Right ventricle myocardium inferior (tissue), 1 donor: ENCODE measurements around the gene LPCAT1. TPM values are rescaled to one million over a fixed set of nuclear protein-coding genes. Genes with fewer than 3 reads are reported as not detected.
"Not testable (repeated sequence)": the region's sequence is repeated elsewhere in the genome, so short reads cannot be mapped to it uniquely, and the experiment has no call there.

Source experiments
- ATAC-seq: fragments of 200-7000 bp; cut with Tn5 transposase; one replicate; pipeline ENCODE4 v1.9.1; 2020; ENCODE audit warnings: mild to moderate bottlenecking, moderate library complexity
- DNase-seq: peaks from one replicate; pipeline ENCODE4 v3.0.0; 2021; ENCODE audit errors: missing footprints
- intact Hi-C: fragments of 100-400 bp; cut with DNase I; formaldehyde crosslinking; loops from one replicate; pipeline ENCODE4 v1.11.0; 2022
- total RNA-seq: library from RNA; stranded (reverse); fragmentation: NEBNext Ultra II Directional; extraction: Animal tissue kit (Norgen Biotek cat#: 25700); gene quantifications from one replicate; pipeline ENCODE4 v1.2.1, GENCODE V29; 2021
- donor health status: DM: no; HTN: yes; CAD: no; lungs with severe emphysema.

Gene LPCAT1
- total RNA-seq, 1 donor from 2014 or later, result 13.4 TPM

DNA sequence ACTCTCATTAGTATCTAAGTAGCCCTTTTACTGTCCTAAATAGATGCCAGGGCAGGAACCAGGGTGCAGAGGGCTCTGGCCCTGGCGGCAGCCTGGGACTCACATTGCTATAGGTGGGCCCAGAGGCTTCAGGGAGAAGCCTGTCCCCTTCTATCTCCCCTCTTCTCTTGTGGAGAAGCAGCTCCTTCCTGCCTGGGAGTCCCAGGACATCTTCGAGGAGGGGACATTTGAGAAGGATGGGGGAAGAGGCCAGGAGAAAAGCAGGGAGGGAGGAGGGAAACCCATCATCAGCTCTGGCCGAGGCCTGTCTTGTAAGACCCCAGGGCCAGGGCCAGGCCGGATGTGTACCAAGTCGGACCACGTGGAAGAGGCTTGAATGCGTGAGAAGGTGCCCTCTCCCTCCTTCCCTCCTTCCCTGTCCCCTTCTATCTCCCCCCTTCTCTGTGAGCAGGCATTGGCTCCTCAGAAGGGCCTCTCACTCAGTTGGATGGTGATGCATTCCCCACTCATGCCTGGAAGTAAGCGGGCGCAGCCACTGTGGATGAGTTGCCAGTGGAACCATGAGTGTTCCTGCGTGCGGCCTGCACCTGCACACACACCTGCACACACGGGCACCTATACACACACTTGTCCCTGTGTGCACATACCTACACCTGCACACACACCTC is 20.7 kb upstream of the LPCAT1 start:
- intact Hi-C loops, result no loop called here
- DNase-seq (no peak), ATAC-seq (no peak)

DNA sequence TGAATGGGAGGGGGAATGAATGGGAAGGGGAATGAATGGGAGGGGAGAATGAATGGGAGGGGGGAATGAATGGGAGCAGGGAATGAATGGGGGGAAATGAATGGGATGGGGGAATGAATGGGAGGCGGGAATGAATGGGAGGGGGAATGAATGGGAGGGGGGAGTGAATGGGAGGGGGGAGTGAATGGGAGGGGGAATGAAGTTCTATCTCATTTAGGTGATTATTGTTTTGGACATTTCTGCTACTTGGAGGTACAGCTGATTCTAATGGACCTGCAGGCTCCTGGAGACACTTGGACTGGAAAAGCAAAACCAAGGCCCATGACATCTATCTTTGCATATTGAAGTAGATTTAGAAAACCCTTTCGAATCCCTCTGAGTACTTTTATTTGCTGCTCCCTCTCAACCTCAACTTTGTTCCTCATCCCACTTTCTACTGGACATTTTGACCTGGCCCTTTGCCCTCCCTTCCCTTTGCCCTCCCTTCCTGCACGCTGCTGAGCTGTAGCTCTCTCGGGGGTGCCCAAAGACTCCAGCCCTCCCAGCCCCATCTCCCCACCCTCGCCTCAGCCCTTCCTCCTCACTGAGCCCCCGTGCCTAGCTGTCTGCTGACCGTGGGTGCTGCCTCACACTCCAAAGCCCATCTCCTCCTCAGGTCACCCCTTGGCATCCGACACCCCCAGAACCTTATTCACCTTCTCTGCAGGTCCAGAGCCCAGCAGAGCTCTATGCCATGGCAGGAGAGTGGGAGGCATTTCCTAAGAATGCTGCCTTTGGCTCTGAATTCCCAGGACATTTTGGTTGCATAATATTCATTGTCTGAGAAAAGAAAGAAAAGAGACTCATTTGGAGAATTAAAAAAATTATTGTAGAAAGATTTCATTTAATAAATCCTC is 19.9 kb upstream of the LPCAT1 start:
- intact Hi-C loops, result no loop called here
- DNase-seq (no peak), ATAC-seq (no peak)

DNA sequence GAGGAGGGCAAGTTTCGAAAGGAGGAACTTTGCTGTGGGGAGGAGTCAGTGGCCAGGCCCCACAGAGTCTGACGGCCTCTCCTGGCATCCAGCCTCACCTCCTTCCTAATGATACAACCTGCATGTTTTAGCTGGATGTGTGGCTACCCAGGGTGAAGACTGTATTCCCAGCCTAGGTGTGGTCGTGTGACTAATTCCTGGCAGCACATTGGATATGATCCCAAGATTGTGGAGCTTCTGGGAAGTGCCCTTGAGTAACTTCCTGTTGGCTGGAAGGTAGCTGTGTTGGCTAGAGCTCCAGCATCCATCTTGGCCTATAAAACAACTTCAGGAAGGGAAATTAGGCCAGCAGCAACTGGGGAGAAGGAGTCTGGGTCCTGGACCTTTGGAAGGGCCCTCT is 19.0 kb upstream of the LPCAT1 start:
- peak; percentile 68 for ATAC-seq
- no peak for DNase-seq
- intact Hi-C loops, result no loop called here

DNA sequence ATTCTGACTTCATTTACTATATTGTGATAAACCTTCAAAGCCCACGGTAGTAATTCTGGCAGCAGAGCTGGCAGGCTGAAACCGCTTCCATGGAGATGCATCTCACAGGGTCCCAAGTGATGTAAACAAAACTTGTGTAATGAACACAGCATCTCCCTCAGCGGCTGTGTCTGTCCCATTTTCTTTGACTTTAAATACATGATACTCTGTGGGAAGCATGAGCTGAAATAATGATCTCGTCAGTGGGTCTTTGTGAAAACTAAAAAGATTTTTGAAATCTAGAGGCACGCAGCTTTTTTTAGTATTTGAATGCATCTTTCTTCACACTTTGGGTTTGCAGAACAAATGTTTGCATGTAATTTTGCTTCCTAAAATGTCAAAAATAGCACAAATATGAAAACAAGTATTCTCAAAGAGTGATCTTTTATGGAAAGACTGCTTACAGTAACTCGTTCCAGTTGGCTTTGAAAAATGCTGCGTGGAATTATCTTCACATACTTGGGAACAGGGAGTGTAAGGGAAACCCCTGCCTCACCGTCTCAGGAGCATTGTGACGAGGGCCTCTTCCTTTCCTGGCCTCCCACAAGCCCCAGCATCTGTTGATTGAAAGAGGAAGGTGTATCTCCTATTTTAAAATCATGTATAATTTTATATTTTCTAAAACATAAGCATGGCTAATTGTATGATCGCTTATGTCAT is 18.1 kb upstream of the LPCAT1 start:
- ATAC-seq (no peak), DNase-seq (no peak)
- intact Hi-C loops, result no loop called here

GRCh38 chr5:1540831-1541701 is 17.3 kb upstream of the LPCAT1 start:
- DNase-seq (no peak), ATAC-seq (no peak)
- intact Hi-C loops, result no loop called here

- DNase-seq (no peak), ATAC-seq (no peak)
- intact Hi-C loops, result no loop called here
These were observed 16.4 kb upstream of the LPCAT1 start for GRCh38 chr5:1540166-1540565.

DNA sequence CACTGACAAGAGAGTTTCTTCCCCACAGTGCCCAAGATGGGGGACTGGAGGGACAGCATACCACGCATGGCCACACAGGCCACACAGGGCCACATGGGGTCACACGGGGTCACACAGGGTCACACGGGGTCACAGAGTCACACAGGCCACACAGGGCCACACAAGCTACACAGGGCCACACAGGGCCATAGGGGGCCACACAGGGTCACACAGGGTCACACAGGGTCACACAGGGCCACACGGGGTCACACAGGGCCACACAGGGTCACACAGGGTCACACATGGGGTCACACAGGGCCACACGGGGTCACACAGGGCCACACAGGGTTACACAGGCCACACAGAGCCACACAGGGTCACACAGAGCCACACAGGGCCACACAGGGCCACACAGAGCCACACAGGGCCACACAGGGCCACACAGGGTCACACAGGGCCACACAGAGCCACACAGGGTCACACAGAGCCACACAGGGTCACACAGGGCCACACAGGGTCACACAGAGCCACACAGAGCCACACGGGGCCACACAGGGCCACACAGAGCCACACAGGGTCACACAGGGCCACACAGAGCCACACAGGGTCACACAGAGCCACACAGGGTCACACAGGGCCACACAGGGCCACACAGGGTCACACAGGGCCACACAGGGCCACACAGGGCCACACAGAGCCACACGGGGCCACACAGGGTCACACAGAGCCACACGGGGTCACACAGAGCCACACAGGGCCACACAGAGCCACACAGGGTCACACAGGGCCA is 15.8 kb upstream of the LPCAT1 start:
- ATAC-seq, intact Hi-C loops, DNase-seq: not testable (repeated sequence)

GRCh38 chr5:1538741-1539392 is 15.1 kb upstream of the LPCAT1 start:
- intact Hi-C loops, result no loop called here
- ATAC-seq (no peak), DNase-seq (no peak)

GRCh38 chr5:1538276-1538675 is 14.5 kb upstream of the LPCAT1 start:
- DNase-seq (no peak), ATAC-seq (no peak)
- intact Hi-C loops, result no loop called here

DNA sequence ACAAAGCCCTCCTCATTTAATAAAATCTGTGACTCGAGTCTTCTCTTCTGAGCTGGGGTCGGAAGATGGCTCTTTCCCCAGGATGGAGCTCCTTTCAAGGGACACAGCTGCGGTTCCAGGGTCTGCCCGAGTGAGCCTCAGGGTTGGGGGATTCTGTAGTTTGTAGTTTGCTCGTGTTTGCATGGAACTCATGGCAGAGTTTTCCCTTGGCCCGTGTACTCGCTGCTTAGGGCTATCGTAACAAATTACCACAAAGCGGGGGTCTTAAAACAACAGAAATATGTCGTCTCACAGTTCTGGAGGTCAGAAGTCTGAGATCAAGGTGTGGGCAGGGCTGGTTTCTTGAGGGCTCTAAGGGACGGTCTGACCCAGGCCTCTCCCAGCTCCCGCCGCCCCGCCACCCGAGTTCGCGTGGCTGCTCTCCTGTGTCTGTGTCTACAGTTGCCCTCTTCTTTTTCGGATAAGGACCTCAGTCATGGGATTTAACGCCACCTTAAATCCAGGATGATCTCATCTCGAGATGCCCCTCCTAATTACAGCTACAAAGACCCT is 13.9 kb upstream of the LPCAT1 start:
- DNase-seq (no peak), ATAC-seq (no peak)
- intact Hi-C loops, result no loop called here

GRCh38 chr5:1536871-1537602 is 13.3 kb upstream of the LPCAT1 start:
- intact Hi-C loops, result no loop called here
- no peak for DNase-seq
- ATAC-seq, result no peak

DNA sequence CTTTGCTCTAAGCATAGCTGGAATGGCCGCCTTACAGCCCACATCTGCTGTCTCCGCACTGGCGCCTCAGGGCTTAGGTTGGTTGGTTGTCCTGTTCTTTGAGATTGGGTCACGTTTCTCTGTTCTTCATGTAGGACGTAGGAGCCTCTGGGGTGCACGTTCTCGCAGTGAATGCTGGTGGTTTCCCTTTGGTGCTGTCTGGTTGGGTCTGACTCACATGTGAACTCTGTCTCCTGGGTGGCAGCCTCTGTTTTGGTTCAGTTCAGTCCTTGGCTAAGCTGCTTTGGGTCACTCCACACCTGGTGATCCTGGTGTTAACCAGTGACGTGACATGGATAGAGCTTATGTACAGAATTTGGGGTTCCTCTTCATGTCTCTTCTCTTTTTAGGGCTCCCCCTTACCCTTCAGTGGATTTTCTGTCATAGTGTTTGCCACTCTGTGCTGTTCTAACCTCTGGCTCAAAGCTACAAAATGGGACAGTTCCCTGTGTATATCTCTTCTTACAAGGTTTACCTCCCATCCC is 12.6 kb upstream of the LPCAT1 start:
- DNase-seq (no peak), ATAC-seq (peak; percentile 8)
- intact Hi-C loops, result no loop called here

GRCh38 chr5:1535646-1536045 is 11.9 kb upstream of the LPCAT1 start:
- DNase-seq, result no peak
- intact Hi-C loops, result no loop called here
- ATAC-seq, result no peak

- intact Hi-C loops, result no loop called here
- no peak for ATAC-seq
- no peak for DNase-seq
These were observed 8.6 kb upstream of the LPCAT1 start for GRCh38 chr5:1532384-1532783.

DNA sequence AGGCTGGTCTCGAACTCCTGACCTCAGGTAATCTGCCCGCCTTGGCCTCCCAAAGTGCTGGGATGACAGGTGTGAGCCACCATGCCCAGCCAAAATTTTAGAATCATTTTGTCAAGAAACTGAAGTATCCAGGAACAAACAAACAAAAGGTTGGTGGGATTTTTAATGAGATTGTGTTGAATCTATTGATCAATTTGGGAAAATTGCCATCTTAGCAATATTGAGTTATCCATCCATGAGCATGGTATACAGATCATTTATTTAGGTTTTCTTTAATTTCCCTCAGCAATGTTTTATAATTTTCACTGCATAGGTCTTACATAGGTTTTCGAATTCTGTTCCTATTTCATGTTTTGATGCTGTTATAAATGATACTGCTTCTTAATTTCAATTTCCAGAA is 5.7 kb upstream of the LPCAT1 start:
- intact Hi-C loops, result no loop called here
- no peak for DNase-seq
- ATAC-seq, result no peak

DNA sequence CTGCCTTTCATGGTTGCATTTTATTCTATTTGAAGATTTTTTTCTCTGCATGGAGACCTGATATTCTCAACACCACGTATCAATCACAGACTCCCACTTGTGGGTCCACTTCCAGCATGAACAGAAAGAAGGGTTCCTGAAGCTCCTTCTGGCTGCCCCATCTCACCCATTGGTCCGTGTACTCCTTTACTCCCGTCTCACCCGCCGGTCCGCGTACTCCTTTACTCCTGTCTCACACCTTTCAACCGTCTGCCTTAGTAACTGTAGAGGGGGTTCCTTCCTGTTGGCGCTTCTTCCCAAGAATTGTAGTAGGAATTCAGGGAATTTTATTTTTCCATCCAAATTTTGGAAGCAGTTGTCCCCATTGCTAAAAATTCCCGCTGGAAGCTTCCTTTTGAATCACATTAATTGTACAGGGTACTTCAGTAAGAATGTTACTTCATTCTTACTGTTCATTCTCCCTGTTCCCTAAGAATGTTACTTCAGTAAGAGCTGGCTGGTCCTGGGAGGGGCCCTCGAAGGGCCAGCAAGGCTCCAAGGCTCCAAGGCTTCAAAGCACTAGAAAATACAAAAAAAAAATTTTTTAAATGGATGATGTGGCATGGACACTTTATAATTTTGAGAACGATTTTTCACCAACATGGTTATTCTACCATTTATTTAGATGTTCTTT is 3.9 kb upstream of the LPCAT1 start:
- ATAC-seq (no peak), DNase-seq (no peak)
- intact Hi-C loops, result no loop called here
